Measurements from ENCODE around the gene ULBP2.
"Not testable (repeated sequence)": the region's sequence is repeated elsewhere in the genome, so short reads cannot be mapped to it uniquely, and the experiment has no call there.

The ULBP2 gene

DNA sequence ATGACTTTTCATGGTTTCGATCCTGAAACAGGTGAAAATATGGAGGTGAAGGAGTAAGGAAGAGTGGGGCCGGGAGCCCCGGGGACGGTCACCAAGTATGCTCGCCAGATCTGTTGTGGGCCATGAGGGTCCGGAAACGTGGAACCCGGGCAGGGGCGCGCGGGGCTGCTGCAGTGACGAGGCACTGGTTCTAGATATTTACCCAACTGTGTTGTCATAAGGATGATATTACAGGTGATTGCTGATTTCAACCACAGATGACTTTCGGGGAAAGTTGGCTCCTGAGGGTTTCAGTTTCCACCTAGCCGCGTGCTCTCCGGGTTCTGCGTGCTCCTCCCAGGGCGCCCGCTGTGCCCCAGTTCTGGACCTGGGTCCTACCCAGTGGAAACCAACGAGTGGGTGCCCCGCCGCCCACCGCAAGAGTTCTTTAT, 31.1 kb upstream of the ULBP2 start:
- H3K79me2 ChIP-seq (ENCODE audit: low read length) = no peaks in the 10 kb centered on the region
- no peak overlapping the region for H2AFZ ChIP-seq (ENCODE audit: low read depth, low read length)
- no peaks in the 10 kb centered on the region for H3K36me3 ChIP-seq (replicated peaks; ENCODE audit: low read depth, low read length)
- no peaks in the 10 kb centered on the region for H3K9me3 ChIP-seq (ENCODE audit: insufficient read depth, low read length)
- no peak overlapping the region for H3K27ac ChIP-seq (ENCODE audit: low read length)
- no peak overlapping the region for H3K4me2 ChIP-seq (ENCODE audit: low read length)
- H3K4me3 ChIP-seq (ENCODE audit: low read length) = no peak overlapping the region
- TF ChIP-seq, protein P1, sequence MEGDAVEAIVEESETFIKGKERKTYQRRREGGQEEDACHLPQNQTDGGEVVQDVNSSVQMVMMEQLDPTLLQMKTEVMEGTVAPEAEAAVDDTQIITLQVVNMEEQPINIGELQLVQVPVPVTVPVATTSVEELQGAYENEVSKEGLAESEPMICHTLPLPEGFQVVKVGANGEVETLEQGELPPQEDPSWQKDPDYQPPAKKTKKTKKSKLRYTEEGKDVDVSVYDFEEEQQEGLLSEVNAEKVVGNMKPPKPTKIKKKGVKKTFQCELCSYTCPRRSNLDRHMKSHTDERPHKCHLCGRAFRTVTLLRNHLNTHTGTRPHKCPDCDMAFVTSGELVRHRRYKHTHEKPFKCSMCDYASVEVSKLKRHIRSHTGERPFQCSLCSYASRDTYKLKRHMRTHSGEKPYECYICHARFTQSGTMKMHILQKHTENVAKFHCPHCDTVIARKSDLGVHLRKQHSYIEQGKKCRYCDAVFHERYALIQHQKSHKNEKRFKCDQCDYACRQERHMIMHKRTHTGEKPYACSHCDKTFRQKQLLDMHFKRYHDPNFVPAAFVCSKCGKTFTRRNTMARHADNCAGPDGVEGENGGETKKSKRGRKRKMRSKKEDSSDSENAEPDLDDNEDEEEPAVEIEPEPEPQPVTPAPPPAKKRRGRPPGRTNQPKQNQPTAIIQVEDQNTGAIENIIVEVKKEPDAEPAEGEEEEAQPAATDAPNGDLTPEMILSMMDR (IDR thresholded peaks at IDR 0.05; ENCODE audit: low read depth, low read length) = no peak
- no peak for TF ChIP-seq EZH2phosphoT487 (IDR thresholded peaks at IDR 0.05; ENCODE audit: low read depth)
- H3K4me1 ChIP-seq (ENCODE audit: low read length) = no peaks in the 10 kb centered on the region
- H3K9ac ChIP-seq (ENCODE audit: low read length) = no peak overlapping the region
- H3K27me3 ChIP-seq (ENCODE audit: low read depth, low read length) = no peaks in the 10 kb centered on the region
- no peaks in the 10 kb centered on the region for H4K20me1 ChIP-seq (ENCODE audit: insufficient read depth, low read length)

DNA sequence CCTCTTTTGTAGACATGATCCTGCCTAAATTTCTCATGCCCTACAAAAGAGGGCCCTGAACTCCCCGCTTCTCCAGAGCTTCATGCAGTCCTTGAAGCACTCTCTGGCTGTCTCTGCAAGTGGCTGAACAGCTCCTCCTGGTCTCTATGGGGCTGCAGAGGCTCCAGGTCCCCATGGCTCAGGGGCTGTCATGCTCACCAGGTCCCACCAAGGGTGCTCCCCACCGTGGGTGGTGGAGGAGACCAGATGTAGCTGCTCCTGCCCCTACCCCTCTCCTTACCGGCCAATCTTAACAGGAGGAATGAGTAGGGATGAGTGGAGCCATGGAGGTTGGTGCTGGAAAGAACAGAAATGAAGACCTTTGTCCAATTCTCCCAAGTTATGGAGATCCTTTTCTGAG, 29.1 kb upstream of the ULBP2 start:
- H3K4me2 ChIP-seq (ENCODE audit: low read length); H3K4me3 ChIP-seq (ENCODE audit: low read length); H3K79me2 ChIP-seq (ENCODE audit: low read length); H3K4me1 ChIP-seq (ENCODE audit: low read length); H3K27me3 ChIP-seq (ENCODE audit: low read depth, low read length); H3K27ac ChIP-seq (ENCODE audit: low read length); H4K20me1 ChIP-seq (ENCODE audit: insufficient read depth, low read length); H3K36me3 ChIP-seq (replicated peaks; ENCODE audit: low read depth, low read length); H3K9ac ChIP-seq (ENCODE audit: low read length); H2AFZ ChIP-seq (ENCODE audit: low read depth, low read length); H3K9me3 ChIP-seq (ENCODE audit: insufficient read depth, low read length): not testable (repeated sequence)

DNA sequence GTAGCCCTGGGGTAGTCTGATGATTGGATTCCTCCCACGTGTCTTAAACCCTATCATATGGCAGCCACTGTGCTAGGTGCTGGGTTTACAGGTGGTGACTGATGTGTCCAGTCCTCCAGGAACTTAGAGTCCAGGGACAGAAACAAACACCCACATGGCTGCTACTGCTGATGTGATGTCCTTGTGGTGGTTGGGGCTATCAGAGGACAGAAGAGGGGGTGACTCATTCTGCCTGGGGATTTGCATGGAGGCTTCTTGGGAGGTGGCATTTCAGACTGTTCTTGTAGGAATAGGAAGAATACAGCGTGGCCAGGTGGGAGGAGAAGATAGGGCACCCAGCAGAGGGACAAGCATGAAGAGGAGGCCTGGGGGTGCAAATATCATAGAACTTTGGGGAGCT, 28.7 kb upstream of the ULBP2 start:
- no peak overlapping the region for H2AFZ ChIP-seq (ENCODE audit: low read depth, low read length)
- no peaks in the 10 kb centered on the region for H3K9me3 ChIP-seq (ENCODE audit: insufficient read depth, low read length)
- no peak overlapping the region for H3K4me3 ChIP-seq (ENCODE audit: low read length)
- H3K36me3 ChIP-seq (replicated peaks; ENCODE audit: low read depth, low read length) = no peaks in the 10 kb centered on the region
- H3K4me2 ChIP-seq (ENCODE audit: low read length) = no peak overlapping the region
- no peak overlapping the region for H3K9ac ChIP-seq (ENCODE audit: low read length)
- TF ChIP-seq EZH2phosphoT487 (IDR thresholded peaks at IDR 0.05; ENCODE audit: low read depth) = no peak
- TF ChIP-seq, protein P1 (IDR thresholded peaks at IDR 0.05; ENCODE audit: low read depth, low read length) = no peak
- H3K27me3 ChIP-seq (ENCODE audit: low read depth, low read length) = no peaks in the 10 kb centered on the region
- no peak overlapping the region for H3K27ac ChIP-seq (ENCODE audit: low read length)
- H4K20me1 ChIP-seq (ENCODE audit: insufficient read depth, low read length) = no peaks in the 10 kb centered on the region
- H3K79me2 ChIP-seq (ENCODE audit: low read length) = no peaks in the 10 kb centered on the region
- H3K4me1 ChIP-seq (ENCODE audit: low read length) = no peaks in the 10 kb centered on the region

DNA sequence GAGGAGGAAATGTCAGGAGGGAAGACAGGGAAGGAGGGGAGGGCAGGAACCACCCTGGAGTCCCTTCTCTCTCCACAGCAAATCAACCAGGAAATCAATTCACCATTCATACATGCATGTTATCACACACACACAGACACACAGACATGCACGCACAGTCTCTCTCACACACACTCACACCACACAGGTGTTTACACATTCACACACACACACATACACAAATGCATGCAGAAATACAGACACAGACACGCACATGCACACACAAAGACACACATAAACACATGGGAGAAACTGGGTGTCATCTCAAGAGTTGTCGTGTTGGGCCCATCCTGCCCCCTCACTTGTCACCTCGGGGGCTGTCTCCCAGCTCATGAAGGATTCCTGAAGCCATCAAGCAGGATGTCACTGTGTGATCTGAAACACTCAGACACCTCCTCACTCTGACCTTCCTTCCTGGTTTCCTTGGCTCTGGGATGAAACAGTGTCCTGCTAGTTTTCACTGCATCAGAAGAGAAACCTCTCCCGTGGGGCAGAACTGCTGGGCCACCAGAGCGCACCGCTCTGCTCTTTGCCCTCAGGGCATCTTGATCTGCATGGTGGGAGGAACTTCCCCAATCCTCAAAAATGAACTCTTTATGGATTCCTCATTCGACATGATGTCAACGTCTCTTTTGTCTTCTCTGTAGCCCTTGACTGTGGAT, 28.1 kb upstream of the ULBP2 start:
- H3K4me2 ChIP-seq (ENCODE audit: low read length) = no peak overlapping the region
- no peaks in the 10 kb centered on the region for H3K4me1 ChIP-seq (ENCODE audit: low read length)
- H2AFZ ChIP-seq (ENCODE audit: low read depth, low read length) = no peak overlapping the region
- H3K9me3 ChIP-seq (ENCODE audit: insufficient read depth, low read length) = no peaks in the 10 kb centered on the region
- TF ChIP-seq, protein P1 (IDR thresholded peaks at IDR 0.05; ENCODE audit: low read depth, low read length) = no peak
- no peak for TF ChIP-seq EZH2phosphoT487 (IDR thresholded peaks at IDR 0.05; ENCODE audit: low read depth)
- H3K36me3 ChIP-seq (replicated peaks; ENCODE audit: low read depth, low read length) = no peaks in the 10 kb centered on the region
- no peak overlapping the region for H3K27ac ChIP-seq (ENCODE audit: low read length)
- no peaks in the 10 kb centered on the region for H4K20me1 ChIP-seq (ENCODE audit: insufficient read depth, low read length)
- no peaks in the 10 kb centered on the region for H3K27me3 ChIP-seq (ENCODE audit: low read depth, low read length)
- H3K4me3 ChIP-seq (ENCODE audit: low read length) = no peak overlapping the region
- H3K79me2 ChIP-seq (ENCODE audit: low read length) = no peaks in the 10 kb centered on the region
- H3K9ac ChIP-seq (ENCODE audit: low read length) = no peak overlapping the region

All from OCI-LY3 (cell line).